ENCODE measurements around the gene PTPRU. TPM values are rescaled to one million over a fixed set of nuclear protein-coding genes. Genes with fewer than 3 reads are reported as not detected.

Gene PTPRU
- total RNA-seq, 1 experiment from 2014 or later = 6.8 TPM

GRCh38 chr1:29201595-29202051, 34.7 kb upstream of the PTPRU start:
- intact Hi-C loops (cut with micrococcal nuclease; ENCODE audit: unreplicated experiment) = loop anchor here (2.0 kb wide), 1 partner anchor 417 kb away; no protein-coding TSS in a partner anchor
- Histone ChIP-seq H3K36me3 (ENCODE audit: insufficient read depth, low read length, poor library complexity, severe bottlenecking) (peaks cover 26% of the 10 kb centered on the region), H3K27me3 (replicated peaks; ENCODE audit: insufficient read depth, low read depth, low read length, poor library complexity) (no peaks in the 10 kb centered on the region), H3K4me3 (ENCODE audit: low read depth, low read length, poor library complexity, severe bottlenecking) (no peak overlapping the region), H3K4me1 (ENCODE audit: insufficient read depth, low read length, poor library complexity, severe bottlenecking) (peaks cover 8% of the 10 kb centered on the region), H3K9me3 (ENCODE audit: low read depth, low read length, poor library complexity, severe bottlenecking) (no peaks in the 10 kb centered on the region), H3K27ac (ENCODE audit: low read depth, low read length, poor library complexity, severe bottlenecking) (peak overlapping the region; percentile 1)
- no peak for DNase-seq (ENCODE audit: low spot score)
- BruUV-seq (replicated peaks) = no TSS peak
- CTCF ChIA-PET = interaction anchor here (1.4 to 2.8 kb wide), 2 partner anchors 20 to 320 kb away, joined by 7 to 38 read pairs; partner anchors contain the start of gene SRSF4
- no peak for TF ChIP-seq EZH2 (IDR thresholded peaks at IDR 0.05; ENCODE audit: borderline replicate concordance, low read depth, low read length, poor library complexity, severe bottlenecking)
- TF ChIP-seq, protein P1, sequence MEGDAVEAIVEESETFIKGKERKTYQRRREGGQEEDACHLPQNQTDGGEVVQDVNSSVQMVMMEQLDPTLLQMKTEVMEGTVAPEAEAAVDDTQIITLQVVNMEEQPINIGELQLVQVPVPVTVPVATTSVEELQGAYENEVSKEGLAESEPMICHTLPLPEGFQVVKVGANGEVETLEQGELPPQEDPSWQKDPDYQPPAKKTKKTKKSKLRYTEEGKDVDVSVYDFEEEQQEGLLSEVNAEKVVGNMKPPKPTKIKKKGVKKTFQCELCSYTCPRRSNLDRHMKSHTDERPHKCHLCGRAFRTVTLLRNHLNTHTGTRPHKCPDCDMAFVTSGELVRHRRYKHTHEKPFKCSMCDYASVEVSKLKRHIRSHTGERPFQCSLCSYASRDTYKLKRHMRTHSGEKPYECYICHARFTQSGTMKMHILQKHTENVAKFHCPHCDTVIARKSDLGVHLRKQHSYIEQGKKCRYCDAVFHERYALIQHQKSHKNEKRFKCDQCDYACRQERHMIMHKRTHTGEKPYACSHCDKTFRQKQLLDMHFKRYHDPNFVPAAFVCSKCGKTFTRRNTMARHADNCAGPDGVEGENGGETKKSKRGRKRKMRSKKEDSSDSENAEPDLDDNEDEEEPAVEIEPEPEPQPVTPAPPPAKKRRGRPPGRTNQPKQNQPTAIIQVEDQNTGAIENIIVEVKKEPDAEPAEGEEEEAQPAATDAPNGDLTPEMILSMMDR (conservative IDR thresholded peaks at IDR 0.05; ENCODE audit: low read depth, low read length) = no peak
- POLR2A ChIA-PET (ENCODE audit: low non-redundant PET) = no interaction called here

GRCh38 chr1:29202053-29202452, 34.3 kb upstream of the PTPRU start:
- Histone ChIP-seq H3K4me1 (ENCODE audit: insufficient read depth, low read length, poor library complexity, severe bottlenecking) (peaks cover 8% of the 10 kb centered on the region), H3K27me3 (replicated peaks; ENCODE audit: insufficient read depth, low read depth, low read length, poor library complexity) (no peaks in the 10 kb centered on the region), H3K4me3 (ENCODE audit: low read depth, low read length, poor library complexity, severe bottlenecking) (no peak overlapping the region), H3K9me3 (ENCODE audit: low read depth, low read length, poor library complexity, severe bottlenecking) (no peaks in the 10 kb centered on the region), H3K27ac (ENCODE audit: low read depth, low read length, poor library complexity, severe bottlenecking) (peak overlapping the region; percentile 1), H3K36me3 (ENCODE audit: insufficient read depth, low read length, poor library complexity, severe bottlenecking) (peaks cover 27% of the 10 kb centered on the region)
- intact Hi-C loops (cut with micrococcal nuclease; ENCODE audit: unreplicated experiment) = loop anchor here (2.0 kb wide), 1 partner anchor 417 kb away; no protein-coding TSS in a partner anchor
- ChIA-PET POLR2A (ENCODE audit: low non-redundant PET) (interaction anchor here (0.5 kb wide), 1 partner anchor 9 kb away, joined by 8 read pairs; no protein-coding TSS in a partner anchor), CTCF (interaction anchor here (0.7 to 2.8 kb wide), 6 partner anchors 8 to 417 kb away, joined by 3 to 38 read pairs (median 5); partner anchors contain the start of gene SRSF4)
- TF ChIP-seq EZH2 (IDR thresholded peaks at IDR 0.05; ENCODE audit: borderline replicate concordance, low read depth, low read length, poor library complexity, severe bottlenecking) = no peak
- TF ChIP-seq, protein P1 (conservative IDR thresholded peaks at IDR 0.05; ENCODE audit: low read depth, low read length) = no peak
- BruUV-seq (replicated peaks) = no TSS peak
- DNase-seq (ENCODE audit: low spot score) = no peak

DNA sequence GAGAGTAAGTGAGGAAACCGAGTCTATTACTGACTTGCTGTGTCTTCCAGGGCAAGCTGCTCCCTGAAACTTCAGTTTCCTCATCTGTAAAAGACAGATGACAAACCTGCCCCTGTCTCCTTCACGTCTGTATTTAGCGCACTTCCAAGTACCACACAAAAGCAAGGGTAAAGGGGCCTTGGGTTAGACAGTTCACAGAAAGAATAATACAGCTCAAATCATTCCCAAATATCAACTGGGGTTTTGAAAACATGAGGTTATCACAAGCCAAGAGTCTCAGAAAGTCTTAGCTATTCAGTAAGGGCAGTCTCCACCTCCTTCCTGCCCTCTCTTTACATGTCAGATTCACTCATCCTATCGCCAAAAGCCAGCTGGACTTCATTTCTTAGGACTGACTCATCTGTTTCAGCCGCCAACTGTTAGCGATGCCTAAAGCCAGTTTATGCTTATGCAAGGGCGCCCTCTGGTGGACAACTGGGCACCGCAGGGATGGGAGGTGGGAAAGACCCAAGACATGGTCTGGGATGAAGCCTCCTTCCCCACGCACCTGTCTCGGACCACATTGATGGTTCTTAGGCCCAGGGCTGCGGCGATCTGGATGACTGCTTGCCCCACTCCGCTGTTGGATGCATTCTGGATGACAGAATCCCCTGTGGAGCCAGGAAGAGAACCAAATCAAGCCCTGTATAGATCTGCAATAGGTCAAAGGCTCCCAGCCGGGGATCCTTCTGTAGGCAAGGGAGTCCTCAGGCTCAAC, 33.6 kb upstream of the PTPRU start:
- no peaks in the 10 kb centered on the region for H3K27me3 ChIP-seq (replicated peaks; ENCODE audit: insufficient read depth, low read depth, low read length, poor library complexity)
- intact Hi-C loops (cut with micrococcal nuclease; ENCODE audit: unreplicated experiment) = loop anchor here (1.0 to 2.0 kb wide), 2 partner anchors 320 to 418 kb away; no protein-coding TSS in a partner anchor
- H3K4me3 ChIP-seq (ENCODE audit: low read depth, low read length, poor library complexity, severe bottlenecking) = no peak overlapping the region
- CTCF ChIA-PET = interaction anchor here (0.6 to 2.8 kb wide), 7 partner anchors 9 to 418 kb away, joined by 3 to 38 read pairs (median 5); partner anchors contain the start of gene SRSF4
- peaks cover 27% of the 10 kb centered on the region for H3K36me3 ChIP-seq (ENCODE audit: insufficient read depth, low read length, poor library complexity, severe bottlenecking)
- H3K27ac ChIP-seq (ENCODE audit: low read depth, low read length, poor library complexity, severe bottlenecking) = peak overlapping the region; percentile 1
- BruUV-seq (replicated peaks) = no TSS peak
- TF ChIP-seq EZH2 (IDR thresholded peaks at IDR 0.05; ENCODE audit: borderline replicate concordance, low read depth, low read length, poor library complexity, severe bottlenecking) = no peak
- TF ChIP-seq, protein P1 (conservative IDR thresholded peaks at IDR 0.05; ENCODE audit: low read depth, low read length) = peak; percentile 98
- H3K4me1 ChIP-seq (ENCODE audit: insufficient read depth, low read length, poor library complexity, severe bottlenecking) = peaks cover 8% of the 10 kb centered on the region
- no peaks in the 10 kb centered on the region for H3K9me3 ChIP-seq (ENCODE audit: low read depth, low read length, poor library complexity, severe bottlenecking)
- POLR2A ChIA-PET (ENCODE audit: low non-redundant PET) = interaction anchor here (0.5 kb wide), 1 partner anchor 8 kb away, joined by 8 read pairs; no protein-coding TSS in a partner anchor
- peak; percentile 95 for DNase-seq (ENCODE audit: low spot score)

Measured in A673 (cell line).